Ishikawa (cell line): Measurements from ENCODE around the gene TADA3.

Experiments used
- CEBPB ChIP-seq: IDR thresholded peaks from 2 replicates; pipeline ENCODE4 v1.6.1; 2012
- CREB1 ChIP-seq: IDR thresholded peaks from 2 replicates; pipeline ENCODE4 v1.6.1; 2012; ENCODE audit warnings: low read depth
- EGR1 ChIP-seq: IDR thresholded peaks from 2 replicates; pipeline ENCODE4 v1.6.1; 2012
- EP300 ChIP-seq: IDR thresholded peaks from 2 replicates; pipeline ENCODE4 v1.6.1; 2012; ENCODE audit warnings: borderline replicate concordance
- FOXM1 ChIP-seq: IDR thresholded peaks from 2 replicates; pipeline ENCODE4 v1.6.1; 2012; ENCODE audit warnings: low read depth, borderline replicate concordance
- MAX ChIP-seq: IDR thresholded peaks from 2 replicates; pipeline ENCODE4 v1.6.1; 2012
- NFIC ChIP-seq: IDR thresholded peaks from 2 replicates; pipeline ENCODE4 v1.6.1; 2012
- RAD21 ChIP-seq: IDR thresholded peaks from 2 replicates; pipeline ENCODE4 v1.6.1; 2012; ENCODE audit warnings: low read depth
- TAF1 ChIP-seq: IDR thresholded peaks from 2 replicates; pipeline ENCODE4 v1.6.1; 2012; ENCODE audit warnings: low read depth, mild to moderate bottlenecking
- TCF12 ChIP-seq: IDR thresholded peaks from 2 replicates; pipeline ENCODE4 v1.6.1; 2012; ENCODE audit warnings: low read depth
- TEAD4 ChIP-seq: IDR thresholded peaks from 2 replicates; pipeline ENCODE4 v1.6.1; 2012
- USF1 ChIP-seq: IDR thresholded peaks from 2 replicates; pipeline ENCODE4 v1.6.1; 2012
- YY1 ChIP-seq: IDR thresholded peaks from 2 replicates; pipeline ENCODE4 v1.6.1; 2012; ENCODE audit warnings: low read depth
- ZBTB7A ChIP-seq: IDR thresholded peaks from 2 replicates; pipeline ENCODE4 v1.6.1; 2012; ENCODE audit warnings: low read depth
- TF ChIP-seq, protein P1 (sequence below): IDR thresholded peaks from 2 replicates; pipeline ENCODE4 v1.6.1; 2012; ENCODE audit warnings: low read depth, mild to moderate bottlenecking

TADA3 gene

DNA sequence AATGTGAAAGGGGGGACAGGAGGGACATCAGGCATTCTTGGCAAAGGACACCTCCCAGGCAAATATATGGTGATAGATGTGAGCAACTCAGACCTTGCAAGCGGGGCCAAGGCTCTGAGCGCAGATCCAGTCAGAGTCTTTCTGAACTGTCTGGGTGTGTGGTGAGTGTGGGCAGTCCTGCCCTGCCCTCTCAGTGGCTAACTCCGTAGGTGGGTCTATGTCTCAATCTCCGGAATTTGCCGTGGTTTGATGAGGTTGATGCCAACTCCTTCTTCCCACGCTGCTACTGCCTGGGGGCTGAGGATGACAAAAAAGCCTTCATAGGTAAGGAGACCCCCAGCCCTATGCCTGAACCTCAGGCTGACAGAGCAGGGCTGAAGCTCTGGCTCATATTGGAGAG, 25.2 kb upstream of the TADA3 start:
- no peak for TF ChIP-seq ZBTB7A
- no peak for TF ChIP-seq TAF1

DNA sequence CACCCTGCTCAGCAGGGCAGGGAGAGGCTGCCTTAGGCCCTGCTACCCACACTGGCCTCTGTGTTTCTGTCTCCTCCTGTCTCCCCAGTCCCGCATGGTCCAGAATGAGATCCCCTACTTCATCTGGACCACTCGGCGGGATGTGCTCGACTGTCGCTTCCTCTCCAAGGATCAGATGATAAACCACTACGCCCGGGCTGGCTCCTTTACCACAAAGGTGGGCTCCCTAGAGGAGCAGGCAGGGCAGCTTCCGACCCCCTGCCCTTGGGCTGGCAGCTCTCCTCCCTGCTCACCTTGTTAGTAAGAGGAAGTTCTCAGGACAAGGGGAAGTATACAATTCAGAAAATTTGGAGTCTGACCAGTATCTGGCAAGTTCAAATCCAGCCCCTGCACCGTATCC, 23.7 kb upstream of the TADA3 start:
- TF ChIP-seq EGR1 (no peak), YY1 (no peak), USF1 (no peak), TEAD4 (no peak), CEBPB (no peak), FOXM1 (no peak), RAD21 (no peak), ZBTB7A (no peak), NFIC (no peak), CREB1 (no peak), TAF1 (no peak), MAX (no peak), TCF12 (no peak), EP300 (no peak)
- TF ChIP-seq, protein P1, sequence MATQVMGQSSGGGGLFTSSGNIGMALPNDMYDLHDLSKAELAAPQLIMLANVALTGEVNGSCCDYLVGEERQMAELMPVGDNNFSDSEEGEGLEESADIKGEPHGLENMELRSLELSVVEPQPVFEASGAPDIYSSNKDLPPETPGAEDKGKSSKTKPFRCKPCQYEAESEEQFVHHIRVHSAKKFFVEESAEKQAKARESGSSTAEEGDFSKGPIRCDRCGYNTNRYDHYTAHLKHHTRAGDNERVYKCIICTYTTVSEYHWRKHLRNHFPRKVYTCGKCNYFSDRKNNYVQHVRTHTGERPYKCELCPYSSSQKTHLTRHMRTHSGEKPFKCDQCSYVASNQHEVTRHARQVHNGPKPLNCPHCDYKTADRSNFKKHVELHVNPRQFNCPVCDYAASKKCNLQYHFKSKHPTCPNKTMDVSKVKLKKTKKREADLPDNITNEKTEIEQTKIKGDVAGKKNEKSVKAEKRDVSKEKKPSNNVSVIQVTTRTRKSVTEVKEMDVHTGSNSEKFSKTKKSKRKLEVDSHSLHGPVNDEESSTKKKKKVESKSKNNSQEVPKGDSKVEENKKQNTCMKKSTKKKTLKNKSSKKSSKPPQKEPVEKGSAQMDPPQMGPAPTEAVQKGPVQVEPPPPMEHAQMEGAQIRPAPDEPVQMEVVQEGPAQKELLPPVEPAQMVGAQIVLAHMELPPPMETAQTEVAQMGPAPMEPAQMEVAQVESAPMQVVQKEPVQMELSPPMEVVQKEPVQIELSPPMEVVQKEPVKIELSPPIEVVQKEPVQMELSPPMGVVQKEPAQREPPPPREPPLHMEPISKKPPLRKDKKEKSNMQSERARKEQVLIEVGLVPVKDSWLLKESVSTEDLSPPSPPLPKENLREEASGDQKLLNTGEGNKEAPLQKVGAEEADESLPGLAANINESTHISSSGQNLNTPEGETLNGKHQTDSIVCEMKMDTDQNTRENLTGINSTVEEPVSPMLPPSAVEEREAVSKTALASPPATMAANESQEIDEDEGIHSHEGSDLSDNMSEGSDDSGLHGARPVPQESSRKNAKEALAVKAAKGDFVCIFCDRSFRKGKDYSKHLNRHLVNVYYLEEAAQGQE = no peak

DNA sequence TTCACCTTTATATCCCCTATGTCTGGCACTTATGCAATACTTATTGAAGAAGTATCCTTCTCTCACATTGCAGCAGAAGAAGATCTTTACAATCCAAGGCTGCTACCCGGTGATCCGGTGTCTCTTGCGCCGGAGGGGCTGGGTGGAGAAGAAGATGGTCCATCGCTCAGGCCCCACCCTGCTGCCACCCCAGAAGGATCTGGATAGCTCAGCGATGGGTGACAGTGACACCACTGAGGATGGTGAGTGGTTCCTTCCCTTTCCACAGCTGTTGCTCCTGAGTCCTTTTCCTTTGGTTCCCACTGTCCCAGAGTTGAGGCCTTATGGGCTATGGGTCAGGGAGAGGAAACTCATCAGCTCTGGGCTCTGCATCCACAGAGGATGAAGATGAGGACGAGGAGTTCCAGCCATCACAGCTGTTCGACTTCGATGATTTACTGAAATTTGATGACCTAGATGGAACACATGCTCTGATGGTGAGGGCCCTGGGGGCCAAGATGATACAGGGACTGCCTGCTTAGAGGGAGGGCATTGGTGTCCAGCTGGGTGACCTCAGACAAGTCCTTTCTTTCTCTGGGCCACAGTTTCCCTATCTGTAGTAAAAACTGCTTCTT, 20.7 kb upstream of the TADA3 start:
- no peak for TF ChIP-seq CREB1
- TF ChIP-seq YY1 = no peak
- TF ChIP-seq TAF1 = no peak
- TF ChIP-seq TEAD4 = no peak
- TF ChIP-seq, protein P1 = no peak
- no peak for TF ChIP-seq TCF12
- TF ChIP-seq CEBPB = no peak
- no peak for TF ChIP-seq EGR1
- no peak for TF ChIP-seq USF1
- no peak for TF ChIP-seq RAD21
- no peak for TF ChIP-seq NFIC
- TF ChIP-seq EP300 = no peak
- TF ChIP-seq FOXM1 = no peak
- no peak for TF ChIP-seq ZBTB7A
- TF ChIP-seq MAX = no peak

DNA sequence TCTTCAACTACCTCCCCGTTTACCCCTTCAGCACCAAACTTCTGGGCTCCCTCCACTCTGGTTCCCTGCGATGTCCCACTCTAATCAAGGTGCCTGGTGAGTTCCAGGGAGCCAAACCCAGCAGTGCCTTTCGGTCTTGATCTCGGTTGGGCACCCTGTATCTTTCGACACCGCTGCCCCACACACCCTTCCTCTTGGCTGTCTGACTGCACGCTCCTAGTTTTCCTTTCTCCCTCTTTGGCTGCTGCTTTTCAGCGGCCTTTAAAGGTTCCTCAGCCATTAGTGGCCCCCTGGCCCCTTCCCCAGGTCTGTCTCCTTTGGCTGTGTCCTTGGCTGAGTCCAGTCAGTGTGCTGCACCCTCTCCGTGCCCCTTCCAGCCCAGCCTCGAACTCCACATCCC, 18.6 kb upstream of the TADA3 start:
- TF ChIP-seq RAD21 (no peak), TCF12 (no peak), EP300 (no peak), CEBPB (no peak), FOXM1 (no peak), YY1 (no peak), EGR1 (no peak), MAX (no peak), ZBTB7A (no peak)

GRCh38 chr3:9810433-9810770, 18.1 kb upstream of the TADA3 start:
- no peak for TF ChIP-seq CREB1
- no peak for TF ChIP-seq USF1
- no peak for TF ChIP-seq TCF12
- TF ChIP-seq EP300 = no peak
- TF ChIP-seq ZBTB7A = no peak
- TF ChIP-seq YY1 = no peak
- TF ChIP-seq MAX = no peak
- TF ChIP-seq RAD21 = no peak
- no peak for TF ChIP-seq TAF1
- no peak for TF ChIP-seq FOXM1
- TF ChIP-seq NFIC = no peak
- TF ChIP-seq TEAD4 = no peak
- TF ChIP-seq EGR1 = no peak
- TF ChIP-seq, protein P1 = no peak
- no peak for TF ChIP-seq CEBPB
